ENCODE results near the gene LAMA2. TPM values are rescaled to one million over a fixed set of nuclear protein-coding genes. Genes with fewer than 3 reads are reported as not detected.

LAMA2 gene
- polyA plus RNA-seq, 3 donors, result not detected

DNA sequence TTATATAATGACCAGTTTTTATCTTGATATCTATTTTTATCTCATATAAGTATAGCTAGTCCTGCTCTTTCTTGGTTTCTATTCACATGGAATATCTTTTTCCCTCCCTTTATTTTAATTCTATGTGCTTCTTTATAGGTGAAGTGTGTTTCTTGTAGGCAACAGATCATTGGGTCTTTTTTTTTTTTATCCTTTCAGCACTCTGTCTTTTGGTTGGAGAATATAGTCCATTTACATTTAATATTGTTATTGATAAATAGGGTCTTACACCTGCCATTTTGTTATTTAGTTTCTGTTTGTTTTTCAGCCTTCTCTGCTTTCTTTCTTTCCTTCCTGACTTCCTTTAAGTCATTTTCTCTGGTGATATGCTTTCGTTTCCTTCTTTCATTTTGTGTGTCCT, 22.2 kb upstream of the LAMA2 start:
- H3K79me2 ChIP-seq (ENCODE audit: insufficient read depth, low read length), result no peaks in the 10 kb centered on the region
- H3K4me2 ChIP-seq (replicated peaks; ENCODE audit: extremely low read depth, low read length, poor library complexity, severe bottlenecking), result no peak overlapping the region
- DNase-seq, result no peak
- no peak overlapping the region for H3K4me3 ChIP-seq (replicated peaks in 1 of 3; ENCODE audit: low read depth in 2 of 3, low read length in 3 of 3)
- TF ChIP-seq, protein P1, sequence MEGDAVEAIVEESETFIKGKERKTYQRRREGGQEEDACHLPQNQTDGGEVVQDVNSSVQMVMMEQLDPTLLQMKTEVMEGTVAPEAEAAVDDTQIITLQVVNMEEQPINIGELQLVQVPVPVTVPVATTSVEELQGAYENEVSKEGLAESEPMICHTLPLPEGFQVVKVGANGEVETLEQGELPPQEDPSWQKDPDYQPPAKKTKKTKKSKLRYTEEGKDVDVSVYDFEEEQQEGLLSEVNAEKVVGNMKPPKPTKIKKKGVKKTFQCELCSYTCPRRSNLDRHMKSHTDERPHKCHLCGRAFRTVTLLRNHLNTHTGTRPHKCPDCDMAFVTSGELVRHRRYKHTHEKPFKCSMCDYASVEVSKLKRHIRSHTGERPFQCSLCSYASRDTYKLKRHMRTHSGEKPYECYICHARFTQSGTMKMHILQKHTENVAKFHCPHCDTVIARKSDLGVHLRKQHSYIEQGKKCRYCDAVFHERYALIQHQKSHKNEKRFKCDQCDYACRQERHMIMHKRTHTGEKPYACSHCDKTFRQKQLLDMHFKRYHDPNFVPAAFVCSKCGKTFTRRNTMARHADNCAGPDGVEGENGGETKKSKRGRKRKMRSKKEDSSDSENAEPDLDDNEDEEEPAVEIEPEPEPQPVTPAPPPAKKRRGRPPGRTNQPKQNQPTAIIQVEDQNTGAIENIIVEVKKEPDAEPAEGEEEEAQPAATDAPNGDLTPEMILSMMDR (IDR thresholded peaks at IDR 0.05), result no peak
- Mint-ChIP-seq H3K36me3 (no peaks in the 10 kb centered on the region), H3K27ac (no peak overlapping the region), H3K4me3 (no peak overlapping the region), H3K4me1 (no peaks in the 10 kb centered on the region), H3K9me3 (peaks cover 0 to 12% (median 5%) of the 10 kb centered on the region in 7 donors), H3K27me3 (ENCODE audit: low read depth in 3 of 3) (no peaks in the 10 kb centered on the region)
- no peaks in the 10 kb centered on the region for H3K27me3 ChIP-seq (ENCODE audit: control insufficient read depth in 2 of 2, insufficient read depth in 2 of 2, low read length in 2 of 2)
- peaks cover 7 to 14% of the 10 kb centered on the region in 2 donors for H3K9me3 ChIP-seq (replicated peaks in 1 of 2; ENCODE audit: control insufficient read depth in 1 of 2, insufficient read depth in 1 of 2, low read length in 2 of 2)
- intact Hi-C loops (cut with micrococcal nuclease), result no loop called here
- no CpG with 5 or more reads among the region's 1 CpG for WGBS (ENCODE audit: insufficient coverage)
- no peaks in the 10 kb centered on the region for H4K20me1 ChIP-seq (ENCODE audit: insufficient read depth, low read length)
- H3K36me3 ChIP-seq (replicated peaks in 1 of 2; ENCODE audit: control insufficient read depth in 1 of 2, insufficient read depth in 2 of 2, low read length in 2 of 2), result no peaks in the 10 kb centered on the region
- no peak overlapping the region for H3K27ac ChIP-seq (ENCODE audit: low read depth in 1 of 2, low read length in 2 of 2)
- H3K4me1 ChIP-seq (ENCODE audit: control insufficient read depth in 1 of 2, insufficient read depth in 2 of 2, low read length in 2 of 2), result no peaks in the 10 kb centered on the region
- no peak overlapping the region for H2AFZ ChIP-seq (ENCODE audit: insufficient read depth, low read depth, low read length, poor library complexity, severe bottlenecking)
- no peak overlapping the region for H3K9ac ChIP-seq (ENCODE audit: insufficient read depth, low read length, poor library complexity, severe bottlenecking)

- Mint-ChIP-seq H3K36me3 (no peaks in the 10 kb centered on the region), H3K27ac (no peak overlapping the region), H3K4me3 (no peak overlapping the region), H3K9me3 (peaks cover 0 to 12% (median 5%) of the 10 kb centered on the region in 7 donors), H3K4me1 (no peaks in the 10 kb centered on the region), H3K27me3 (ENCODE audit: low read depth in 3 of 3) (peaks cover 0 to 2% (median 0%) of the 10 kb centered on the region in 3 donors)
- Histone ChIP-seq H3K4me2 (replicated peaks; ENCODE audit: extremely low read depth, low read length, poor library complexity, severe bottlenecking) (no peak overlapping the region), H3K36me3 (replicated peaks in 1 of 2; ENCODE audit: control insufficient read depth in 1 of 2, insufficient read depth in 2 of 2, low read length in 2 of 2) (no peaks in the 10 kb centered on the region), H2AFZ (ENCODE audit: insufficient read depth, low read depth, low read length, poor library complexity, severe bottlenecking) (no peak overlapping the region), H3K4me1 (ENCODE audit: control insufficient read depth in 1 of 2, insufficient read depth in 2 of 2, low read length in 2 of 2) (no peaks in the 10 kb centered on the region), H3K27ac (ENCODE audit: low read depth in 1 of 2, low read length in 2 of 2) (no peak overlapping the region), H3K9ac (ENCODE audit: insufficient read depth, low read length, poor library complexity, severe bottlenecking) (no peak overlapping the region), H4K20me1 (ENCODE audit: insufficient read depth, low read length) (no peaks in the 10 kb centered on the region), H3K9me3 (replicated peaks in 1 of 2; ENCODE audit: control insufficient read depth in 1 of 2, insufficient read depth in 1 of 2, low read length in 2 of 2) (peaks cover 7 to 14% of the 10 kb centered on the region in 2 donors), H3K4me3 (replicated peaks in 1 of 3; ENCODE audit: low read depth in 2 of 3, low read length in 3 of 3) (no peak overlapping the region), H3K79me2 (ENCODE audit: insufficient read depth, low read length) (no peaks in the 10 kb centered on the region), H3K27me3 (ENCODE audit: control insufficient read depth in 2 of 2, insufficient read depth in 2 of 2, low read length in 2 of 2) (no peaks in the 10 kb centered on the region)
- TF ChIP-seq, protein P1 (IDR thresholded peaks at IDR 0.05), result no peak
- DNase-seq, result no peak
- intact Hi-C loops (cut with micrococcal nuclease), result no loop called here
These were observed 19.0 kb upstream of the LAMA2 start for GRCh38 chr6:128863983-128864382.
